ENCODE results near the gene MTA1.
A peak's percentile ranks its signal among the peaks of the same experiment; 100 is the strongest.

MTA1 gene

GRCh38 chr14:105410642-105411016 is 9.0 kb upstream of the MTA1 start:
- no peak for DNase-seq (ENCODE audit: low spot score)

GRCh38 chr14:105411017-105411941 is 8.3 kb upstream of the MTA1 start:
- DNase-seq (ENCODE audit: low spot score) = peak; percentile 93

DNA sequence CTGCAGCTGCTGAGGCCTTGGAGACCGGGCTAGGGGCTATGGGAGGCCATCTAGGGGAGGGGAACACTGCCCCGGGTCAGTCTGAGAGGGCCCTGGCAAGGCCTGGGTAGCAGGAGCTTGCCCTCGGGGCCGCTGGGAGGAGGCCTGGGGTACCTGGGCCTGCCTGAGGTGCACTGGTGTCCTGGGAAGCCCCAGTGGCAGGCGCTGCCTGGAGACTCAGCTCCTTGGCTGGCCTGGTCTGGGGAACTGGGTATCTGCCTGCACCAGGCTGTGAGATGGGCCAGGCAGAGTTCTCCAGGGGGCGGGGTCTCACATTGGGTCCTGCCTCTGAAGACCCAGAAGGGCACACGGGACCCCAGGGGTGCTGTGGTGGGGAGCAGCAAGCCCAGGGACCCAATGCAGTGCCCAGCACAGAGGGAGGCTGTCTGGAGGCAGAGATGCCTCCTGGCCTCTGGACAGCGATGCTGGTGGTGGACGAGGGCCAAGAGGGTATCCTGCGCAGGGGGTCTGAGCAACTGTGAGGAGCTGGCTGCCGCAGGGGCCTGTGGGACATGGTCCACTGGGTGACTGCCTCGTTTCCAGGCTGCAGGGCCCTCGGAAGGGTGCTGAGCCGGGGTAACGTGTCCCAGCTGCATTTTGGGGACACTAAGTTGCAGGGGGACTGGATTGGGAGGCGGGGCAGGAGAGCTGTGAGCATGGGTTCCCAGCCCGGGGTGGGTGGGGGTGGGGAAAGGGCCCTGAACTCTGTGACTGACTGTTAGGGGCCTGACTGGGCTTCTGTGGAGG is 7.4 kb upstream of the MTA1 start:
- no peak for DNase-seq (ENCODE audit: low spot score)

DNA sequence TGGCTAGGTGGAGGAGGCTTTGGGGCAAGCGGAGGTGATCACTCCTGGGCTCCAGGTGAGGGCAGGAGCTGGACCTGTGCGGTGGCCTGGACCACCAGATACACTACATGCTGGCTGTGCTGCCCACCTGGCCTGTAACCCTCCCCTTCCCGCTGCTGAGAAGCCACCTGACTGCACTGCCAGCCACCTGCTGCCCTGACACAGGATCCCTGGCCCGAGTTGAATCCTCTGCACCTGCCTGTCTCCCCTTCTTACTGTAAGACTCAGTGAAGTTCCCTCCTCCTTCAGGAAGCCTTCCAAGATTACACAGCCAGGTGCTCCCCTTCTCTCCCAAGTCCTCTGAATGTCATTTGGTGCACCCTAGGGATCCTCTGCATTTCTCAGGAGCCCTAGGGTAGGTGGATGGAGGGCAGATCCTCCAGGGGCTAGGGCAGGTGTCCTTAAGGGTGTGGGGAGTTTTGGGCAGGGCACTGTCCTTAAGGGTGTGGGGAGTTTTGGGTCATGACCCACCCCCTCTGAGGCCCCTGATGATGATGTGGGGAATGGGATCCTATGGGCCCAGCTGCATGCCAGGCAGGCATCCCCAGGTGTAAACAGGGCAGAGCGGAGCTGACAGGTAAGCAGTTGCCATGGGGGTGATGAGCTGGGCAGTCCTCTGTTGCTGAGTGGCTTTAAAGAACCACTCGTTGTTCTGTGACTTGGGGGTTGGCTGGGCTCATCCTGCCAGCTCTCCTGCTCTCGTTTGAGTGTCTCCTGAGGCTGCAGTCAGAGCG is 6.7 kb upstream of the MTA1 start:
- no peak for DNase-seq (ENCODE audit: low spot score)

GRCh38 chr14:105413544-105413886 is 6.1 kb upstream of the MTA1 start:
- no peak for DNase-seq (ENCODE audit: low spot score)

GRCh38 chr14:105414456-105415371 is 4.9 kb upstream of the MTA1 start:
- DNase-seq (ENCODE audit: low spot score) = peak; percentile 86

DNA sequence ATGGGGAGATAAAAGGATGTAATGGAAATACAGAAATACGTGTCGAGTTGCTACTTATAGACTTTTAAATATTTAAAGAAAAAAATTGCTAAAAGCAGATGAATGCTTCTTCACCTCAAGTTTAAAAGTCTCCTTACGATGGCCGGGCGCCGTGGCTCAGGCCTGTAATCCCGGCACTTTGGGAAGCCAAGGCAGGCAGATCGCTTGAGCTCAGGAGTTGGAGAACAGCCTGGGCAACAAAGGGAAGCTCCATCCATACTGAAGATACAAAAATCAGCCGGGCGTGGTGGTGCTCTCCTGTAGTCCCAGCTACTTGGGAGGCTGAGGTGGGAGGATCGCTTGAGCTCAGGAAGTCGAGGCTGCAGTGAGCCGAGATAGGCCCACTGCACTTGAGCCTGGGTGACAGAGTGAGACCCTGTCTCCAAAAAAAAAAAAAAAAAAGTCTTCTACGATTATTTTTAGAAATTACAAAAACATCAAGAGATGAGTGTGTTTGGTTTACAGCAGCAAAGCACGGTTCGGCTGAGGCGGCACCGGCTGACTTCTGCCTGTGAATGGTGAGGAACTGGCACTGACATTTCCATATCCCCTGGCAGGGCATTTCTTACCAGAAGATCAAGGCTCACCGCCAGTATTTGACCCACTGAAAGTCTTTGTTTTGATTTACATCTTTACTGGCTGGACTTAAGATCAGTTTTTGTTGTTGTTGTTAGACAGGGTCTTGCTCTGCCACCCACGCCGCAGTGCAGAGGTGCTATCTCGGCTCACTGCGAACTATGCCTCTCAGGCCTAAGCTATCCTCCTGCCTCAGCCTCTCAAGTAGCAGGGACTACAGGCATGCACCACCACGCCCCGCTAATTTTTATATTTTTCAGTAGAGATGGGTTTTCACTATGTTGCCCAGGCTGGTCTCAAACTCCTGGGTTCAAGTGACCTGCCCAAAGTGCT is 3.9 kb upstream of the MTA1 start:
- DNase-seq (ENCODE audit: low spot score) = no peak

DNA sequence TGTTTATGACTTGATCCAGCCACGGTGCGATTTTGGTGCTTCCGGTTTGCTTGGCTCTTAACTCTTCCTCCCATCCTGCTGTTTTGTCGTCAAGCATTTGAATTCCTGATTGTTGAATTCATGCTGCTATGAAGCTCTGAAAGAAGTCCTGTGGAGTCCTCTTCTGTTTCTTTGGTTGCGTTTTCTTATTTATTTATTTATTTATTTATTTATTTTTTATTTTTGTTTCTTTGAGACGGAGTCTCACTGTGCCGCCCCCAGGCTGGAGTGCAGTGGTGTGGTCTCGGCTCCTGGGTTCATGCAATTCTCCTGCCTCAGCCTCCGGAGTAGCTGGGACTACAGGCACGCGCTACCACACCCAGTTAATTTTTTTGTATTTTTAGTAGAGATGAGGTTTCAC is 3.0 kb upstream of the MTA1 start:
- DNase-seq (ENCODE audit: low spot score) = no peak

DNA sequence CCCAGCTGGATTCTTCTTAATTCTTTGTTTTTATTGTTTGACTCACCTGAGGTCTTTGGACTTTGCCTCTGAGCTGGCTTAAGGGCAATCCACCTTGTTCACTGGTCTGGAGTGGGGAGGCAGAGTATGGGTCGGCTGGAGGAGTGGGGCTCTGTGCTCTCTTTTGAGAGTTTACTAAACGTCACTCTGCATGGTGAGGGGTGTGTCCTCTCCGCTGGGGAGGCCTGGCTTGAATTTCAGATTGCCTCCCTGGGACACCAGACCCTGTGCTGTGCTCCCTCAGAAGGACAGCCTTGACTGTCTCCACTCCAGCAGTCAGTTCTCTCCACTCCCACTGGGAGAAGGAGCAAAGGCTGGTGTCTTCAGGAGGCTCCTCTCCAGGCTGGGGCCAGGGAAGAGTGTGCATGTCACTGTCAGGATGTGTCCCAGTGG is 1.9 kb upstream of the MTA1 start:
- no peak for DNase-seq (ENCODE audit: low spot score)

- no peak for DNase-seq (ENCODE audit: low spot score)
Observed at GRCh38 chr14:105418269-105419194, 1.1 kb upstream of the MTA1 start.

DNA sequence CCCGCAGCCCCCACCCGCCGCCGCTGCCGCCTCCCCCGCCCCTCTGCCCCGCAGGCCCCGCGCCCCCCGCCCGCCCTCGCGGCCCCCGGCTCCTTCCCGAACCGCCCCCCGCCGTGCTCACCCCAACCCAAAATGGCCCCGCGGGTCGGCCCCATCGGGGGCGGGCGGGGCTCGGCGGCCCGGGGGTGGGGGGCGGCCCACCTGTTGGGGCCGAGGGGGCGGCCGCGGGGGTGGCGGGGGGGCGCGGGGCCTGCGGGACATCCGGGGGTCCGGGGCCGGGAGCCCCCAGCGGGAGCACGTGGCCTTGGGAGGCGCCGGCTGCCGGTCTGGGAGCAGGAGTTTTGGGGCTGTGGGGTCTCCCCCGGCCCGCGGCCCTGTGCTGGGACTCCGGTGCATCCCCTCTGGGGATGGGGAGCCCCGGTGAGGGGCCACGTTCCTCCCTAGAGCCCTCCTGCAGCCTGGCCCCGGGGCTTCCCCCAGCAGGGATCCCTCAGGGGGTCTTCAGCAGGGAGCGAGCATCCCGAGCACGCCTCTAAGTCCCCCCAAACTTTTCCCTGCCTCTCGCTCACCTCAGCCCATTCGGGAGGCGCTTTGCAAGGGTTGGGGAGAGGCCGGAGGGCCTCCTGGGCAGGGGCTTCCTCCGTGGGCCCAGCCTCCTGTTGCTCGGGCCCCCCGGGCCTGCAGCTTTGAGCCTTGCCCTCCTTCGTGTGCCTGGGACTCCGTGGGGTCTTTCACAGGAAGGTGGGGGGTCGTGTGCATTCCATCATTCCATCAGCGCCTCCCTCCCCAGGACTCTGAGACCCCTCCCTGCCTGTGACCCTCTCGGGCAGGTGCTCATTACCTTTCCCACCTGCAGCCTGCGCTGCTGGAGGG is 710 bp downstream of the MTA1 start:
- DNase-seq (ENCODE audit: low spot score) = peak; percentile 48

- DNase-seq (ENCODE audit: low spot score) = peak; percentile 49
Observed at GRCh38 chr14:105420974-105421674, 1.5 kb downstream of the MTA1 start.

GRCh38 chr14:105421723-105422615 is 2.3 kb downstream of the MTA1 start:
- no peak for DNase-seq (ENCODE audit: low spot score)

GRCh38 chr14:105422695-105423487 is 3.3 kb downstream of the MTA1 start:
- no peak for DNase-seq (ENCODE audit: low spot score)

- no peak for DNase-seq (ENCODE audit: low spot score)
Observed at GRCh38 chr14:105423488-105424195, 4.0 kb downstream of the MTA1 start.
